HFF-Myc (cell line): ENCODE measurements around the gene HAGH.
"Not testable (repeated sequence)": the region's sequence is repeated elsewhere in the genome, so short reads cannot be mapped to it uniquely, and the experiment has no call there.

ENCODE experiments used
- DNase-seq: peaks from one replicate; pipeline ENCODE4 v3.0.0-alpha.2; 2011; ENCODE audit warnings: low read depth; ENCODE audit errors: extremely low read depth
- H3K4me3 ChIP-seq: replicated peaks from 2 replicates; pipeline ENCODE4 v1.5.1; 2011; ENCODE audit warnings: low read depth, mild to moderate bottlenecking, control low read depth, low read length
- CTCF ChIP-seq: IDR thresholded peaks from 2 replicates; pipeline ENCODE4 v1.5.1; 2012; ENCODE audit warnings: mild to moderate bottlenecking, low read depth, low read length, control low read depth; ENCODE audit errors: missing control alignments

The HAGH gene

DNA sequence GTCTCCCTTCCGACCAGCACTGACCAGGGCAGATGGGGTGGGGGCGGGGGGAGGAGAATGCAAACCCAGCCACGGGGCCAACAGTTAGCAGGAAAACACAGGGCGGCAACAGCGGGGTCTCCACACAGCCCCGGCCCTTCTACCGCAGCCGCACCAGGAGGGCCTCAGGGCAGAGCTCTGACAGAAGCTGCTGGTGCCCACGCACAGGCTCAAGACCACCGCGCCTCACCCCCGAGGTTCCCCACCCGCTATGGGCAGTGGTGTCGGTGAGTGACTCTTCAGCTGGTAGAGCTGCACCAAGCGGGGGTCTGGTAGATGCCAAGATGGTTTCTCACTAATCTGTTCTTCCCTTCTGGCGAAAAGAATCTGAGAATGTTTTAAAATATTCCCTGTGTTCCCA lies 16.1 kb downstream of the HAGH start:
- TF ChIP-seq CTCF = no peak

DNA sequence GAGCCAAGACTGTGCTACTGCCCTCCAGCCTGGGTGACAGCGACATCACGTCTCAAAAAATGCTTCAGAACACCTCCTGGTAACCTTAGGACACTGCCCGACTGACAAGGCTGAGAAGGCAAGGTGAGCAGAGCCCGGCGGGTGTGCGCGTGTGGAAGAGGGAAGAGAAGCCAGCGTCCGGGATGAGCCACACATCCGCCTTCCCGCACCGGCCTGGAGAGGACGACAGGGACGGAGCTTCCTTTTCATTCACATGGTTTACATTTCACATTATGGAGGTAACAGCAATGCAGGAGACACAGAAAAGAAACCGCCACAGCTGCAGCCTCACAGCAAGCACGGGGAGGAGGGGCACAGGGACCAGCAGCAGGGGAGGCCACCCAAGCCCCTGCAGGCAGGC lies 16.5 kb downstream of the HAGH start:
- no peak for TF ChIP-seq CTCF
- no peak for DNase-seq

More for the DNA sequence above, 16.1 kb downstream of the HAGH start:
- no peak for DNase-seq
- no peak overlapping the region for H3K4me3 ChIP-seq

GRCh38 chr16:1809281-1809801 lies 17.3 kb downstream of the HAGH start:
- no peak for TF ChIP-seq CTCF
- no peak overlapping the region for H3K4me3 ChIP-seq
- DNase-seq = no peak

More for the DNA sequence above, 16.5 kb downstream of the HAGH start:
- H3K4me3 ChIP-seq = no peak overlapping the region

DNA sequence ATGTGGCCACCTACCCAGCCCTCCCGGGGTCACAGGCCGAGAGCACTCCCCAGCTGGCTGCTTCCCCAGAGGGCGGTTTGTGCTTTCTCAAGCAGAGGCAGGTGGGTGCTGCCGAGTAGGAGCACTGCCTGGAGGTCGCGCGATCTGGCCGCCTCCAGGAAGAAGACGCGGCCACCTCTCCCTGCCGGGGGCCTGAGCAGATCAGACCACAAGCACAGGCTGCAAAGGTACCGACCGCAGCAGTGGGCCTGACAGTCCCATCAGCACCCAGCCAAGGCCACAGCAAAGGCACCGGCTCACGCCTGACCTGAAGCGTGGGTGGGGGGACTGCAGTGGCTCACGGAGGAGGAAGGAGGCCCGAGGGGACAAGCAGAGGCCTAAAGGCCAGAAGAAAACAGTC lies 17.9 kb downstream of the HAGH start:
- H3K4me3 ChIP-seq = no peak overlapping the region
- TF ChIP-seq CTCF = no peak
- no peak for DNase-seq

- no peak for DNase-seq
- no peak overlapping the region for H3K4me3 ChIP-seq
- no peak for TF ChIP-seq CTCF
Measured at GRCh38 chr16:1807626-1808025, 19.0 kb downstream of the HAGH start.

GRCh38 chr16:1800701-1801100 lies 25.9 kb downstream of the HAGH start:
- no peak overlapping the region for H3K4me3 ChIP-seq
- TF ChIP-seq CTCF = no peak

GRCh38 chr16:1799263-1799662 lies 27.4 kb downstream of the HAGH start:
- H3K4me3 ChIP-seq, DNase-seq: not testable (repeated sequence)

More at GRCh38 chr16:1800701-1801100, 25.9 kb downstream of the HAGH start:
- no peak for DNase-seq
